Raji (cell line): ENCODE results near the gene USP53.

Source experiments
- POLR2A ChIP-seq: IDR thresholded peaks from 2 replicates; pipeline ENCODE4 v1.6.1; 2011; ENCODE audit warnings: low read depth, low read length, control low read depth; ENCODE audit not compliant: insufficient read depth

The USP53 gene

GRCh38 chr4:119211867-119212233 is 663 bp upstream of the USP53 start:
- no peak for TF ChIP-seq POLR2A

- TF ChIP-seq POLR2A: no peak
Measured at GRCh38 chr4:119212964-119213606, 572 bp downstream of the USP53 start.

- no peak for TF ChIP-seq POLR2A
Measured at GRCh38 chr4:119218093-119218492, 5.6 kb downstream of the USP53 start.

GRCh38 chr4:119221412-119221811 is 8.9 kb downstream of the USP53 start:
- TF ChIP-seq POLR2A: no peak

- TF ChIP-seq POLR2A: no peak
Measured at GRCh38 chr4:119227690-119228089, 15.2 kb downstream of the USP53 start.

- TF ChIP-seq POLR2A: no peak
Measured at GRCh38 chr4:119228406-119228805, 15.9 kb downstream of the USP53 start.

- TF ChIP-seq POLR2A: no peak
Measured at GRCh38 chr4:119229908-119230687, 17.6 kb downstream of the USP53 start.

- no peak for TF ChIP-seq POLR2A
Measured at GRCh38 chr4:119231491-119231890, 19.0 kb downstream of the USP53 start.

GRCh38 chr4:119232286-119232685 is 19.8 kb downstream of the USP53 start:
- no peak for TF ChIP-seq POLR2A

- TF ChIP-seq POLR2A: no peak
Measured at GRCh38 chr4:119233191-119233590, 20.7 kb downstream of the USP53 start.

GRCh38 chr4:119233750-119234149 is 21.2 kb downstream of the USP53 start:
- TF ChIP-seq POLR2A: no peak

- TF ChIP-seq POLR2A: no peak
Measured at GRCh38 chr4:119237201-119237600, 24.7 kb downstream of the USP53 start.

- no peak for TF ChIP-seq POLR2A
Measured at GRCh38 chr4:119237642-119238041, 25.1 kb downstream of the USP53 start.

GRCh38 chr4:119238068-119238722 is 25.7 kb downstream of the USP53 start:
- no peak for TF ChIP-seq POLR2A

GRCh38 chr4:119240128-119240527 is 27.6 kb downstream of the USP53 start:
- no peak for TF ChIP-seq POLR2A

GRCh38 chr4:119240568-119240967 is 28.1 kb downstream of the USP53 start:
- no peak for TF ChIP-seq POLR2A
